ENCODE results near the gene NFX1. TPM values are rescaled to one million over a fixed set of nuclear protein-coding genes. Genes with fewer than 3 reads are reported as not detected.

Gene NFX1
- total RNA-seq, 2 experiments from 2014 or later: 33.7 to 35.6 TPM

- ChIA-PET CTCF (interaction anchor here (0.6 to 2.6 kb wide), 7 partner anchors 9 to 545 kb away, joined by 3 to 10 read pairs (median 4); no protein-coding TSS in a partner anchor), POLR2A (no interaction called here)
- Mint-ChIP-seq H3K27ac (no peak overlapping the region), H3K9me3 (no peaks in the 10 kb centered on the region), H3K4me3 (no peak overlapping the region), H3K27me3 (no peaks in the 10 kb centered on the region), H3K4me1 (peaks cover 39% of the 10 kb centered on the region), H3K36me3 (ENCODE audit: low read depth) (peaks cover 67% of the 10 kb centered on the region)
- DNase-seq: no peak
Observed at GRCh38 chr9:33273266-33273971, 16.9 kb upstream of the NFX1 start.

- Mint-ChIP-seq H3K27me3 (no peaks in the 10 kb centered on the region), H3K36me3 (ENCODE audit: low read depth) (peaks cover 68% of the 10 kb centered on the region), H3K4me3 (no peak overlapping the region), H3K27ac (no peak overlapping the region), H3K9me3 (no peaks in the 10 kb centered on the region), H3K4me1 (peaks cover 36% of the 10 kb centered on the region)
- no peak for DNase-seq
- ChIA-PET CTCF (interaction anchor here (0.6 to 2.6 kb wide), 8 partner anchors 9 to 544 kb away, joined by 3 to 10 read pairs (median 4); partner anchors contain the start of genes BAG1 and CHMP5), POLR2A (no interaction called here)
Observed at GRCh38 chr9:33273972-33274328, 16.4 kb upstream of the NFX1 start.

GRCh38 chr9:33277484-33277883 is 12.8 kb upstream of the NFX1 start:
- POLR2A ChIA-PET: no interaction called here
- Mint-ChIP-seq H3K9me3 (no peaks in the 10 kb centered on the region), H3K4me1 (peaks cover 16% of the 10 kb centered on the region), H3K4me3 (no peak overlapping the region), H3K36me3 (ENCODE audit: low read depth) (peaks cover 69% of the 10 kb centered on the region), H3K27ac (no peak overlapping the region), H3K27me3 (no peaks in the 10 kb centered on the region)
- DNase-seq: no peak
- CTCF ChIA-PET: interaction anchor here (1.0 to 2.1 kb wide), 4 partner anchors 8 to 190 kb away, joined by 3 to 11 read pairs (median 4); no protein-coding TSS in a partner anchor

DNA sequence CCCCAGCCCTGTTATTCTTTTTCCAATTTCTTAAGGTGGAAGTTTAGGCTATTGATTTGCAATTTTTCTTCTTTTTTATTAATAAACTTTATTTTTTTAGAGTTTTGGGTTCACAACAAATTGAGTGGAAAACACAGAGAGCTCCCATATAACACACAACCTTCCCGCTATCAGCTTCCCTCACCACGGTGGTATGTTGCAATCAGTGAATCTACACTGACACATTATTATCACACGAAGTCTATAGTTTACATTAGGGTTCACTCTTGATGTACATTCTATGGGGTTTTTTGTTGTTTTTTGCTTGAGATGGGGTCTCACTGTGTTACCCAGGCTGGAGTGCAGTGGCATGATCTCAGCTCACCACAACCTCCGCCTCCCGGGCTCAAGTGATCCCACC is 4.8 kb upstream of the NFX1 start:
- Mint-ChIP-seq H3K27ac (no peak overlapping the region), H3K4me3 (no peak overlapping the region), H3K36me3 (ENCODE audit: low read depth) (peaks cover 24% of the 10 kb centered on the region), H3K4me1 (peaks cover 25% of the 10 kb centered on the region), H3K27me3 (no peaks in the 10 kb centered on the region), H3K9me3 (no peaks in the 10 kb centered on the region)
- ChIA-PET CTCF (interaction anchor here (1.2 to 4.7 kb wide), 3 partner anchors 9 to 12 kb away, joined by 3 to 21 read pairs (median 4); no protein-coding TSS in a partner anchor), POLR2A (no interaction called here)
- no peak for DNase-seq

- Mint-ChIP-seq H3K9me3 (no peaks in the 10 kb centered on the region), H3K27ac (peak overlapping the region; percentile 80), H3K36me3 (ENCODE audit: low read depth) (peaks cover 22% of the 10 kb centered on the region), H3K4me1 (peaks cover 36% of the 10 kb centered on the region), H3K4me3 (no peak overlapping the region), H3K27me3 (no peaks in the 10 kb centered on the region)
- ChIA-PET CTCF (interaction anchor here (0.6 to 4.7 kb wide), 18 partner anchors 9 to 211 kb away, joined by 3 to 21 read pairs (median 4); partner anchors contain the start of genes AQP3 and SMU1), POLR2A (no interaction called here)
- DNase-seq: peak; percentile 79
Observed at GRCh38 chr9:33287087-33287490, 3.2 kb upstream of the NFX1 start.

- CTCF ChIA-PET: interaction anchor here (1.6 to 4.7 kb wide), 5 partner anchors 8 to 22 kb away, joined by 4 to 21 read pairs (median 8); no protein-coding TSS in a partner anchor
Observed at GRCh38 chr9:33288235-33288634, 2.1 kb upstream of the NFX1 start.

GRCh38 chr9:33288828-33289483 is 1.4 kb upstream of the NFX1 start:
- Mint-ChIP-seq H3K4me1 (peaks cover 52% of the 10 kb centered on the region), H3K27ac (peak overlapping the region; percentile 100), H3K27me3 (no peaks in the 10 kb centered on the region), H3K4me3 (peak overlapping the region; percentile 87), H3K36me3 (ENCODE audit: low read depth) (peaks cover 28% of the 10 kb centered on the region), H3K9me3 (no peaks in the 10 kb centered on the region)
- DNase-seq: no peak
- POLR2A ChIA-PET: no interaction called here
- CTCF ChIA-PET: interaction anchor here (2.2 kb wide), 1 partner anchor 15 kb away, joined by 8 read pairs; no protein-coding TSS in a partner anchor

More at GRCh38 chr9:33288235-33288634, 2.1 kb upstream of the NFX1 start:
- peak overlapping the region; percentile 91 for H3K27ac Mint-ChIP-seq
- no peak for DNase-seq
- peak overlapping the region; percentile 21 for H3K4me3 Mint-ChIP-seq
- H3K4me1 Mint-ChIP-seq: peaks cover 48% of the 10 kb centered on the region
- H3K9me3 Mint-ChIP-seq: no peaks in the 10 kb centered on the region
- POLR2A ChIA-PET: no interaction called here
- H3K36me3 Mint-ChIP-seq (ENCODE audit: low read depth): peaks cover 24% of the 10 kb centered on the region
- H3K27me3 Mint-ChIP-seq: no peaks in the 10 kb centered on the region

DNA sequence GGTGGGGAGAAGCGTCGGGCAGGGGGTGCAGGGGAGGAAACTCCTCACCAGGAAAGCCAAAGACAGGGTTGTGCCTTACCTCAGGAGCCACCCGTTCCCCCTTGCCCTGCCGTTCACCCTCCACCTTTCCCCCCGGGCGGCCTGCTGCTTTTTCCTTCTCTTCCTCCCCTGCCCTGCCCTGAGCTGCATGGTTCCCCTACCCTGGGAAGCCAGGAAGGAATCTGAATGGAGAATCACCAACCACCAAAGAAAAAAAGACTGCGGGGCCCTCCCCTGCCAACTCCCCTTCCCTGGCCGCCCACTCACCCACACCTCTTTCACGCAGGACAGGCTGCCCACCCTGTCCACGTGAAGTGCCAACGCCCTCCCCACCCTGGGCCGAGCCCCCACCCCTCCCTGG is 820 bp upstream of the NFX1 start:
- DNase-seq: no peak
- ChIA-PET POLR2A (interaction anchor here (1.0 kb wide), 1 partner anchor 23 kb away, joined by 3 read pairs; no protein-coding TSS in a partner anchor), CTCF (interaction anchor here (1.0 to 1.4 kb wide), 5 partner anchors 11 to 177 kb away, joined by 3 to 7 read pairs (median 4); no protein-coding TSS in a partner anchor)
- no peaks in the 10 kb centered on the region for H3K9me3 Mint-ChIP-seq
- H3K4me3 Mint-ChIP-seq: peak overlapping the region; percentile 87
- peaks cover 55% of the 10 kb centered on the region for H3K4me1 Mint-ChIP-seq
- peak overlapping the region; percentile 100 for H3K27ac Mint-ChIP-seq
- no peaks in the 10 kb centered on the region for H3K27me3 Mint-ChIP-seq
- peaks cover 31% of the 10 kb centered on the region for H3K36me3 Mint-ChIP-seq (ENCODE audit: low read depth)

DNA sequence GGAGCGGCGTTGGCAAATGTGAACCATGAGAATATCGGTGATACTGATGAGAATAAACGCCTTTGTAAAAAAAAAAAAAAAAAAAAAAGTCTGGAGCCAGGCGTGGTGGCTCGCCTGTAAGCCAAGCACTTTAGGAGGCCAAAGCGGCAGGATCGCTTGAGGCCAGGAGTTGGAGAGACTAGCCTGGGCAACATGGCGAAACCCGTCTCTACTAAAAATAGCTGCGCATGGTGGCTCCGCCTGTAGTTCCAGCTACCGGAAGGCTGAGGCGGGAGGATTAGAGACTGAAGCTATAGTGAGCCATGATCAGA is 425 bp upstream of the NFX1 start:
- Mint-ChIP-seq H3K9me3 (no peaks in the 10 kb centered on the region), H3K4me1 (peaks cover 59% of the 10 kb centered on the region), H3K36me3 (ENCODE audit: low read depth) (peaks cover 32% of the 10 kb centered on the region), H3K27me3 (no peaks in the 10 kb centered on the region), H3K4me3 (peak overlapping the region; percentile 87), H3K27ac (peak overlapping the region; percentile 100)
- no peak for DNase-seq
- ChIA-PET POLR2A (interaction anchor here (0.6 to 1.0 kb wide), 2 partner anchors 23 to 177 kb away, joined by 3 read pairs; no protein-coding TSS in a partner anchor), CTCF (interaction anchor here (0.7 to 1.4 kb wide), 8 partner anchors 12 to 177 kb away, joined by 3 to 7 read pairs (median 4); no protein-coding TSS in a partner anchor)

DNA sequence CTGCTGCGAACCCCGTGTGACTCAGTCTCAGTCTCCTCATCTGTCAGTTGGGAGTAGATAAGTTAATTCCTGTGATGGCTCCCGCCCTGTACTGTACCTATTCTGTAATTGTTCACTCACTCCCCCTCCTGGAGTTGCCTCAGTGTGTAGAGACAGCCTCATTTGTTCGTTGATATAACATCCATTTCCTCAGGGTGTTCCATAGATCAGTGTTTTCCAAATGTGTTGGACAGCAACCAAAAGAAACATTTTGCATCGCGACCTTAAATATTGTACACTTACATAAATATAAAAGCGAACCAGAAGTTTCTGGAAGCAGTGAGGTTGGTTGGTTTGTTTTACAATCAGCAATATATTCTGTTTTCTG is 698 bp downstream of the NFX1 start:
- peak overlapping the region; percentile 100 for H3K27ac Mint-ChIP-seq
- ChIA-PET CTCF (interaction anchor here (1.0 to 1.4 kb wide), 3 partner anchors 13 to 176 kb away, joined by 3 to 7 read pairs (median 3); no protein-coding TSS in a partner anchor), POLR2A (no interaction called here)
- H3K9me3 Mint-ChIP-seq: no peaks in the 10 kb centered on the region
- peaks cover 36% of the 10 kb centered on the region for H3K36me3 Mint-ChIP-seq (ENCODE audit: low read depth)
- peak overlapping the region; percentile 87 for H3K4me3 Mint-ChIP-seq
- peaks cover 63% of the 10 kb centered on the region for H3K4me1 Mint-ChIP-seq
- no peaks in the 10 kb centered on the region for H3K27me3 Mint-ChIP-seq
- no peak for DNase-seq

DNA sequence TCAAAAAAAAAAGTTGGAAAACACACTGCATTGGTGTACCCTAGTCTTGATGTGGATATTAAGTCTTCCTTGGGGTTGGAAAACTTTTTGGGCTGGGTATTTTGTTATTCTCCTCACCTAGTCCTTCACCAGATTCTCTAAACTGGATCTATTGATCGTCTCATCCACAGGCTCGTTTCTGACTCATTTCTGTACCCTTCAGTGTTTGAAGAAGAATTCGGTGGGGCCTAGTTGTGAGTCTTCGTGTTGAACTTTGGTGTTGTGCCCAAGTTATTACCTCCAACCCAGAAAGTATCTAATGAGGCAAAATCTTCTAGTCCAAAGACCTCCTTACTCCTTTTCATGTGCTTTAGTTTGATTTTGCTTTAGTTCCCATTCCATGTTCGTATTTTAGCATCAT is 1.6 kb downstream of the NFX1 start:
- H3K27me3 Mint-ChIP-seq: no peaks in the 10 kb centered on the region
- POLR2A ChIA-PET: no interaction called here
- peak overlapping the region; percentile 100 for H3K27ac Mint-ChIP-seq
- no peaks in the 10 kb centered on the region for H3K9me3 Mint-ChIP-seq
- H3K4me3 Mint-ChIP-seq: peak overlapping the region; percentile 87
- CTCF ChIA-PET: no interaction called here
- peaks cover 40% of the 10 kb centered on the region for H3K36me3 Mint-ChIP-seq (ENCODE audit: low read depth)
- no peak for DNase-seq
- H3K4me1 Mint-ChIP-seq: peaks cover 66% of the 10 kb centered on the region

DNA sequence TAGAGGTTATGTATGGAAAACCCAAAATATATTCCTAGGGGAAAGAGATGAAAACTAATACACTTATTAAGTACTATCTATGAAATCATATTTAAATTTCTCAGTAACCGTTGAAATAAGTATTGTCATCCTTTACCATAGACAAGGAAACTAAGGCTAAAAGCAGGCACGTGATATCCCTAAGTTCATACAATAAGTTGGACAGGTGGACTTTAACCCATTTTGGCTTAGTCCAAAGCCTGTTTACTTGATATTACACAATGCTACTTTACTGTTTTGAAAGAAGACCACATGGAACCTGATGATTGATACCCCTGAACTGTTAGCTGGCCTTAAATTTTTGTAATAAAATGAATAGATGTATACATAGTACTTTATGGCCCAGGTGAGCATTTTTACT is 3.5 kb downstream of the NFX1 start:
- DNase-seq: no peak
- no peak overlapping the region for H3K4me3 Mint-ChIP-seq
- POLR2A ChIA-PET: no interaction called here
- no peak overlapping the region for H3K27ac Mint-ChIP-seq
- H3K27me3 Mint-ChIP-seq: no peaks in the 10 kb centered on the region
- peaks cover 58% of the 10 kb centered on the region for H3K36me3 Mint-ChIP-seq (ENCODE audit: low read depth)
- no peaks in the 10 kb centered on the region for H3K9me3 Mint-ChIP-seq
- H3K4me1 Mint-ChIP-seq: peaks cover 72% of the 10 kb centered on the region
- CTCF ChIA-PET: no interaction called here
